Ovary (tissue), 3 donors: ENCODE data around the gene RGS7.

ENCODE experiments used
- POLR2A ChIP-seq: fragments of 450-650 bp; IDR thresholded peaks from one replicate; pipeline ENCODE4 v1.6.1; 2017; ENCODE audit warnings: antibody characterized with exemption, mild to moderate bottlenecking, moderate library complexity
- TF ChIP-seq, protein P1 (sequence below), 3 donors: fragments of 450-650 bp in 2 of 3; fragments of 200-600 bp in 1 of 3; IDR thresholded peaks; one replicate each; pipeline versions ENCODE4 v1.5.1 to v1.8.0; 2016 to 2022; ENCODE audit warnings: antibody characterized with exemption in 3 of 3, mild to moderate bottlenecking in 1 of 3
- donor health status: DM: no; HTN: no; CAD: no.

DNA sequence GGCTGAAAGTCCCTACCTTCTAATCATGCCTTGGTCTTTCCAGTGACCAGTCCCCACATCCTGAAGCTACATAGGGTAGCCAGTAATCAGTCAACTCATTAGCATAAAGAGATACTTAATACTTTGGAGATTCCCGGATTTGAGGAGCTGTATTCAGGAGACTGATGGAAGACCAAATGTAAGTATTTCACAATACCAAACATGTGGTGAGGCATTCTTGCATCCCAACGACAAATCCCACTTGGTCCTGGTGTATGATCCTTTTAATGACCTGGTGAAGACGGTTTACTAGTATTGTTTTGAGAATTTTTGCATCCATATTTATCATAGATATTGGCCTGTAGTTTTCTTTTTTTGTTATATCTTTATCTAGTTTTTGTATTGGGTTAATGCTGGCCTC lies 40.6 kb downstream of the RGS7 start:
- TF ChIP-seq, protein P1, sequence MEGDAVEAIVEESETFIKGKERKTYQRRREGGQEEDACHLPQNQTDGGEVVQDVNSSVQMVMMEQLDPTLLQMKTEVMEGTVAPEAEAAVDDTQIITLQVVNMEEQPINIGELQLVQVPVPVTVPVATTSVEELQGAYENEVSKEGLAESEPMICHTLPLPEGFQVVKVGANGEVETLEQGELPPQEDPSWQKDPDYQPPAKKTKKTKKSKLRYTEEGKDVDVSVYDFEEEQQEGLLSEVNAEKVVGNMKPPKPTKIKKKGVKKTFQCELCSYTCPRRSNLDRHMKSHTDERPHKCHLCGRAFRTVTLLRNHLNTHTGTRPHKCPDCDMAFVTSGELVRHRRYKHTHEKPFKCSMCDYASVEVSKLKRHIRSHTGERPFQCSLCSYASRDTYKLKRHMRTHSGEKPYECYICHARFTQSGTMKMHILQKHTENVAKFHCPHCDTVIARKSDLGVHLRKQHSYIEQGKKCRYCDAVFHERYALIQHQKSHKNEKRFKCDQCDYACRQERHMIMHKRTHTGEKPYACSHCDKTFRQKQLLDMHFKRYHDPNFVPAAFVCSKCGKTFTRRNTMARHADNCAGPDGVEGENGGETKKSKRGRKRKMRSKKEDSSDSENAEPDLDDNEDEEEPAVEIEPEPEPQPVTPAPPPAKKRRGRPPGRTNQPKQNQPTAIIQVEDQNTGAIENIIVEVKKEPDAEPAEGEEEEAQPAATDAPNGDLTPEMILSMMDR (IDR thresholded peaks at IDR 0.05), result no peak
- TF ChIP-seq POLR2A, result no peak
